GM18520 (cell line): ENCODE results near the gene MAN2C1.
"Not testable (repeated sequence)": the region's sequence is repeated elsewhere in the genome, so short reads cannot be mapped to it uniquely, and the experiment has no call there.

Experiments
- ATAC-seq: cut with Tn5 transposase; IDR thresholded peaks from one replicate; pipeline ENCODE4 v1.9.1; 2021; ENCODE audit not compliant: unreplicated experiment

MAN2C1 gene

GRCh38 chr15:75347222-75348033 is 21.0 kb downstream of the MAN2C1 start:
- ATAC-seq: no peak

- ATAC-seq: no peak
These were observed 21.6 kb downstream of the MAN2C1 start, which contains the start of gene NEIL1 for GRCh38 chr15:75346796-75347221. NEIL1 (plus strand) TSS chr15:75347039; CDS start chr15:75348906, 1,867 bp downstream.

- ATAC-seq: not testable (repeated sequence)
These were observed 24.5 kb downstream of the MAN2C1 start for GRCh38 chr15:75343953-75344352.

GRCh38 chr15:75342221-75342620 is 26.2 kb downstream of the MAN2C1 start:
- ATAC-seq: no peak

GRCh38 chr15:75339531-75340240 is 28.7 kb downstream of the MAN2C1 start:
- ATAC-seq: no peak

- ATAC-seq: no peak
These were observed 29.7 kb downstream of the MAN2C1 start for GRCh38 chr15:75338661-75339240.

- no peak for ATAC-seq
These were observed 32.6 kb downstream of the MAN2C1 start, which contains the start of gene COMMD4 for GRCh38 chr15:75335705-75336355. COMMD4 (plus strand) TSS chr15:75336063; CDS start chr15:75336090, 27 bp downstream.

- ATAC-seq: no peak
These were observed 33.1 kb downstream of the MAN2C1 start for GRCh38 chr15:75335313-75335704.

GRCh38 chr15:75333654-75334419 is 34.6 kb downstream of the MAN2C1 start:
- not testable (repeated sequence) for ATAC-seq

- not testable (repeated sequence) for ATAC-seq
These were observed 36.3 kb downstream of the MAN2C1 start for GRCh38 chr15:75332093-75332492.

- ATAC-seq: no peak
These were observed 38.8 kb downstream of the MAN2C1 start for GRCh38 chr15:75329571-75329970.

GRCh38 chr15:75328493-75329314 is 39.7 kb downstream of the MAN2C1 start:
- ATAC-seq: no peak

- ATAC-seq: no peak
These were observed 40.9 kb downstream of the MAN2C1 start for GRCh38 chr15:75327491-75327890.

- no peak for ATAC-seq
These were observed 41.4 kb downstream of the MAN2C1 start for GRCh38 chr15:75327005-75327404.

GRCh38 chr15:75325922-75326321 is 42.5 kb downstream of the MAN2C1 start:
- no peak for ATAC-seq

GRCh38 chr15:75321711-75322110 is 46.7 kb downstream of the MAN2C1 start:
- ATAC-seq: no peak

- not testable (repeated sequence) for ATAC-seq
These were observed 49.0 kb downstream of the MAN2C1 start for GRCh38 chr15:75319231-75319897.

- no peak for ATAC-seq
These were observed 53.7 kb downstream of the MAN2C1 start for GRCh38 chr15:75314552-75315290.
